Prostate gland (tissue), 2 donors: ENCODE measurements around the gene SLC34A1.
A peak's percentile ranks its signal among the peaks of the same experiment; 100 is the strongest.

Source experiments
- CTCF ChIP-seq, 4 experiments: fragments of 200-600 bp in 2 of 4; fragments of 450-650 bp in 2 of 4; sonication (generic) in 2 of 4; IDR thresholded peaks; 1 replicate in 3 of 4; 2 replicates in 1 of 4; pipeline ENCODE4 v1.5.1; 2016 to 2019; ENCODE audit warnings: antibody characterized with exemption in 4 of 4, mild to moderate bottlenecking in 2 of 4, moderate library complexity in 2 of 4
- POLR2A ChIP-seq: fragments of 450-650 bp; IDR thresholded peaks from one replicate; pipeline ENCODE4 v1.6.1; 2016; ENCODE audit warnings: antibody characterized with exemption, mild to moderate bottlenecking
- POLR2AphosphoS5 ChIP-seq: sonication (generic); formaldehyde crosslinking; IDR thresholded peaks from one replicate; pipeline ENCODE4 v1.6.1; 2017; ENCODE audit warnings: antibody characterized with exemption

- TF ChIP-seq POLR2AphosphoS5 (peak; percentile 82), CTCF (IDR thresholded peaks at IDR 0.05) (no peak), POLR2A (peak; percentile 49)
Observed at GRCh38 chr5:177366528-177367322, 17.5 kb upstream of the SLC34A1 start.
